GM23338 (cell line): ENCODE data around the gene GPR156.

Experiments
- CREB1 ChIP-seq: fragments of 250-450 bp; sonication (Bioruptor Pico); IDR thresholded peaks from 2 replicates; pipeline ENCODE4 v1.5.0; 2020; ENCODE audit warnings: low read depth, mild to moderate bottlenecking, moderate library complexity
- CTCF ChIP-seq, 2 experiments: fragments of 200-600 bp in 1 of 2; sonication (generic) in 1 of 2; conservative IDR thresholded peaks; 2 replicates each; pipeline versions ENCODE4 v1.5.1 to v1.6.1; 2016 to 2017; ENCODE audit warnings: antibody characterized with exemption in 2 of 2, low read depth in 2 of 2, mild to moderate bottlenecking in 2 of 2, moderate library complexity in 1 of 2
- ETS1 ChIP-seq: IDR thresholded peaks from 2 replicates; pipeline ENCODE4 v1.6.1; 2016; ENCODE audit warnings: antibody characterized with exemption
- EZH2 ChIP-seq: fragments of 200-600 bp; sonication (generic); IDR thresholded peaks from one replicate; pipeline ENCODE4 v1.8.0; 2017; ENCODE audit warnings: antibody characterized with exemption, mild to moderate bottlenecking, low read depth; ENCODE audit not compliant: unreplicated experiment
- EZH2phosphoT487 ChIP-seq: fragments of 200-600 bp; sonication (generic); IDR thresholded peaks from one replicate; pipeline ENCODE4 v1.8.1; 2018; ENCODE audit warnings: antibody characterized with exemption; ENCODE audit not compliant: unreplicated experiment
- JUNB ChIP-seq: IDR thresholded peaks from one replicate; pipeline ENCODE4 v1.6.1; 2016; ENCODE audit warnings: antibody characterized with exemption; ENCODE audit not compliant: unreplicated experiment
- POLR2AphosphoS5 ChIP-seq: IDR thresholded peaks from 2 replicates; pipeline ENCODE4 v1.6.1; 2016; ENCODE audit warnings: antibody characterized with exemption, low read depth
- REST ChIP-seq: IDR thresholded peaks from one replicate; pipeline ENCODE4 v1.6.1; 2018; ENCODE audit warnings: antibody characterized with exemption; ENCODE audit not compliant: unreplicated experiment
- ZNF331 ChIP-seq: fragments of 250-450 bp; sonication (Bioruptor Pico); IDR thresholded peaks from 2 replicates; pipeline ENCODE4 v1.5.0; 2020; ENCODE audit warnings: low read depth, mild to moderate bottlenecking, moderate library complexity

- TF ChIP-seq CTCF (conservative IDR thresholded peaks at IDR 0.05; ENCODE audit: low read depth in 2 of 2) (no peak), REST (no peak), POLR2AphosphoS5 (no peak), CREB1 (CRISPR knock-in tag) (no peak), EZH2phosphoT487 (no peak), EZH2 (no peak), ETS1 (no peak), ZNF331 (CRISPR knock-in tag) (no peak), JUNB (no peak)
These were observed 14.0 kb upstream of the GPR156 start for GRCh38 chr3:120298996-120299395.
